ENCODE results near the gene SLC16A3. TPM values are rescaled to one million over a fixed set of nuclear protein-coding genes. Genes with fewer than 3 reads are reported as not detected.

The SLC16A3 gene
- total RNA-seq, 1 donor from 2014 or later: 68.8 TPM

GRCh38 chr17:82276938-82277337 is 48.1 kb downstream of the SLC16A3 start:
- DNase-seq (ENCODE audit: low spot score in 2 of 2, unreplicated experiment in 2 of 2): no peak
- TF ChIP-seq CTCF (IDR thresholded peaks at IDR 0.05; ENCODE audit: unreplicated experiment): no peak
- H3K36me3 Mint-ChIP-seq: peaks cover 8% of the 10 kb centered on the region
- peaks cover 19% of the 10 kb centered on the region for H3K4me1 Mint-ChIP-seq
- H3K4me3 Mint-ChIP-seq: no peak overlapping the region
- H3K9me3 Mint-ChIP-seq: no peaks in the 10 kb centered on the region
- no peaks in the 10 kb centered on the region for H3K27me3 Mint-ChIP-seq (ENCODE audit: low read depth)
- no peak overlapping the region for H3K27ac Mint-ChIP-seq

GRCh38 chr17:82277851-82278250 is 49.0 kb downstream of the SLC16A3 start:
- TF ChIP-seq CTCF (IDR thresholded peaks at IDR 0.05; ENCODE audit: unreplicated experiment): no peak
- Mint-ChIP-seq H3K36me3 (peaks cover 5% of the 10 kb centered on the region), H3K4me1 (peaks cover 13% of the 10 kb centered on the region), H3K4me3 (no peak overlapping the region), H3K27ac (no peak overlapping the region), H3K27me3 (ENCODE audit: low read depth) (no peaks in the 10 kb centered on the region), H3K9me3 (no peaks in the 10 kb centered on the region)
- DNase-seq (ENCODE audit: low spot score in 2 of 2, unreplicated experiment in 2 of 2): no peak

GRCh38 chr17:82278308-82278707 is 49.5 kb downstream of the SLC16A3 start:
- TF ChIP-seq CTCF (IDR thresholded peaks at IDR 0.05; ENCODE audit: unreplicated experiment): no peak
- Mint-ChIP-seq H3K27me3 (ENCODE audit: low read depth) (no peaks in the 10 kb centered on the region), H3K9me3 (no peaks in the 10 kb centered on the region), H3K4me1 (peaks cover 16% of the 10 kb centered on the region), H3K27ac (no peak overlapping the region), H3K4me3 (no peak overlapping the region), H3K36me3 (peaks cover 5% of the 10 kb centered on the region)
- no peak for DNase-seq (ENCODE audit: low spot score in 2 of 2, unreplicated experiment in 2 of 2)

- TF ChIP-seq CTCF (IDR thresholded peaks at IDR 0.05; ENCODE audit: unreplicated experiment): no peak
- H3K27me3 Mint-ChIP-seq (ENCODE audit: low read depth): no peaks in the 10 kb centered on the region
- no peak overlapping the region for H3K4me3 Mint-ChIP-seq
- no peaks in the 10 kb centered on the region for H3K9me3 Mint-ChIP-seq
- no peak overlapping the region for H3K27ac Mint-ChIP-seq
- H3K36me3 Mint-ChIP-seq: peaks cover 5% of the 10 kb centered on the region
- no peak for DNase-seq (ENCODE audit: low spot score in 2 of 2, unreplicated experiment in 2 of 2)
- H3K4me1 Mint-ChIP-seq: peaks cover 21% of the 10 kb centered on the region
Observed at GRCh38 chr17:82278786-82279391, 50.0 kb downstream of the SLC16A3 start.

GRCh38 chr17:82280537-82280936 is 51.7 kb downstream of the SLC16A3 start:
- Mint-ChIP-seq H3K36me3 (peaks cover 5% of the 10 kb centered on the region), H3K27me3 (ENCODE audit: low read depth) (no peaks in the 10 kb centered on the region), H3K27ac (no peak overlapping the region), H3K9me3 (no peaks in the 10 kb centered on the region), H3K4me1 (peaks cover 18% of the 10 kb centered on the region), H3K4me3 (no peak overlapping the region)
- no peak for TF ChIP-seq CTCF (IDR thresholded peaks at IDR 0.05; ENCODE audit: unreplicated experiment)
- no peak for DNase-seq (ENCODE audit: low spot score in 2 of 2, unreplicated experiment in 2 of 2)

GRCh38 chr17:82281076-82281475 is 52.2 kb downstream of the SLC16A3 start:
- Mint-ChIP-seq H3K27ac (no peak overlapping the region), H3K9me3 (no peaks in the 10 kb centered on the region), H3K27me3 (ENCODE audit: low read depth) (no peaks in the 10 kb centered on the region), H3K36me3 (peaks cover 5% of the 10 kb centered on the region), H3K4me1 (peaks cover 18% of the 10 kb centered on the region), H3K4me3 (no peak overlapping the region)
- TF ChIP-seq CTCF (IDR thresholded peaks at IDR 0.05; ENCODE audit: unreplicated experiment): no peak
- no peak for DNase-seq (ENCODE audit: low spot score in 2 of 2, unreplicated experiment in 2 of 2)
